Fibroblast of mammary gland (primary cell): ENCODE results near the gene DPPA5.

Source experiments
- DNase-seq: peaks from one replicate; pipeline ENCODE4 v3.0.0-alpha.2; 2010; ENCODE audit warnings: low read depth
- H3K4me3 ChIP-seq: 2 replicates; pipeline ENCODE4 v1.5.1; 2011; ENCODE audit warnings: low read depth, mild to moderate bottlenecking, low read length, moderate library complexity; ENCODE audit not compliant: control insufficient read depth
- TF ChIP-seq, protein P1 (sequence below): conservative IDR thresholded peaks from 2 replicates; pipeline ENCODE4 v1.5.1; 2011; ENCODE audit warnings: low read depth, low read length, inconsistent platforms; ENCODE audit not compliant: control insufficient read depth, insufficient read depth

Gene DPPA5

DNA sequence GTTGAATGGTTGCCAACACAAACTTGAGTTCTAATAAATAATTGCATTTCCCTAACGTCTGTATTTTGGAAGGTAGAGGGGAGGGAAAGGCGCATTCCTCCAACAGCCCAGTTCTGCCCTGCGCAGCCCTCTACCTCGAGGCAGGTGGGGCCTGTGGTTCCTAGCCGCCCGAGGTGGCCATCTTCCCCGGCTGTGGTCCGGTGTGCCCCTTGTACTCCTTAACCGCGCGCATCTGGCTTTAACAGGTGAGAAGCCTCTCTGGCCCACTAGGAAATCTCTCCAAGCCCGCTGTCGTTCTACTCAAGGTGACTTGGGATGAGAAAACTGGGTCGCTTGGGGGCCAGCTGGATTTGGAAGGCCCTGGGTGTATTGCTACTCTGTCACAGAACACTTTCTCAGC is 10.0 kb upstream of the DPPA5 start:
- no peak for DNase-seq
- H3K4me3 ChIP-seq, result no peak overlapping the region
- TF ChIP-seq, protein P1, sequence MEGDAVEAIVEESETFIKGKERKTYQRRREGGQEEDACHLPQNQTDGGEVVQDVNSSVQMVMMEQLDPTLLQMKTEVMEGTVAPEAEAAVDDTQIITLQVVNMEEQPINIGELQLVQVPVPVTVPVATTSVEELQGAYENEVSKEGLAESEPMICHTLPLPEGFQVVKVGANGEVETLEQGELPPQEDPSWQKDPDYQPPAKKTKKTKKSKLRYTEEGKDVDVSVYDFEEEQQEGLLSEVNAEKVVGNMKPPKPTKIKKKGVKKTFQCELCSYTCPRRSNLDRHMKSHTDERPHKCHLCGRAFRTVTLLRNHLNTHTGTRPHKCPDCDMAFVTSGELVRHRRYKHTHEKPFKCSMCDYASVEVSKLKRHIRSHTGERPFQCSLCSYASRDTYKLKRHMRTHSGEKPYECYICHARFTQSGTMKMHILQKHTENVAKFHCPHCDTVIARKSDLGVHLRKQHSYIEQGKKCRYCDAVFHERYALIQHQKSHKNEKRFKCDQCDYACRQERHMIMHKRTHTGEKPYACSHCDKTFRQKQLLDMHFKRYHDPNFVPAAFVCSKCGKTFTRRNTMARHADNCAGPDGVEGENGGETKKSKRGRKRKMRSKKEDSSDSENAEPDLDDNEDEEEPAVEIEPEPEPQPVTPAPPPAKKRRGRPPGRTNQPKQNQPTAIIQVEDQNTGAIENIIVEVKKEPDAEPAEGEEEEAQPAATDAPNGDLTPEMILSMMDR, result no peak

DNA sequence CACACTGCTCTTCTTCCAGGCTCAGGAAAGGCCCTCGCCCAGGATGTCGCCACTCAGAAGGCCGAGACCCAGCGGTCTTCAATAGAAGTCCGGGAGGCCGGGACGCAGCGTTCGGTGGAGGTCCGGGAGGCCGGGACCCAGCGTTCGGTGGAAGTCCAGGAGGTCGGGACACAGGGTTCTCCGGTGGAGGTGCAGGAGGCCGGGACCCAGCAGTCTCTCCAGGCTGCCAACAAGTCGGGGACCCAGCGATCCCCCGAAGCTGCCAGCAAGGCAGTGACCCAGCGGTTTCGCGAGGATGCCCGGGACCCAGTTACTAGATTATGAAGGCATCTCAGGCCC is 9.4 kb upstream of the DPPA5 start:
- H3K4me3 ChIP-seq, result no peak overlapping the region
- no peak for DNase-seq
- TF ChIP-seq, protein P1, result no peak

DNA sequence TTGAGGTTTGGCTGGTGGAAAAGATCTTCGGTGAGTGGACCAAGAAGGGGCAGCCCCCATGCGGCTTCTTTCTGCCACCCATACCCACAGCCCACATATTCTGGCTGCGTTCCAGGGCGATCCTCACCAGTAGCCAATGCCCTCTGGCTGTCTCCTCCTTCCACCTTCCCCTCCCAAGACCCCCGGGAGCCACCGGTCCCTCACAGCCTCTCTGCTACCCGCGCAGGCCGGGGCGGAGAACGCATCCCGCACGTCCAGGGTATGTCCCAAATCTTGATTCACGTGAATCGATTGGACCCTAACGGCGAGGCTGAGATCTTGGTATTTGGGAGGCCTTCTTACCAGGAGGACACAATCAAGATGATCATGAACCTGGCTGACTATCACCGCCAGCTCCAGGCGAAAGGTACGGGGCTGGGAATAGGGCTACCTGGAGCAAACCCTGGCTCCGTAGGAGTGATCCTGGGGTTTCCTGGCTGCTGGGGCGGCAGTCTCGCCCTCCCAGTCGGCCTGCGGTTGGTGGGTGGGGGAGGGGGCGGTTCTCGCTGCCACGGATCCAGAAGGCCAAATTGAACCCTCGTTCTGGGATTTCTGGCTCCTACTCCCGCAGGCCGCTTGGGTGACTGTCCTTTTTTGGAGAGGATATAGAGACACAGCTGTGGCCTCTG is 8.9 kb upstream of the DPPA5 start:
- H3K4me3 ChIP-seq, result no peak overlapping the region
- no peak for DNase-seq
- TF ChIP-seq, protein P1, result no peak

DNA sequence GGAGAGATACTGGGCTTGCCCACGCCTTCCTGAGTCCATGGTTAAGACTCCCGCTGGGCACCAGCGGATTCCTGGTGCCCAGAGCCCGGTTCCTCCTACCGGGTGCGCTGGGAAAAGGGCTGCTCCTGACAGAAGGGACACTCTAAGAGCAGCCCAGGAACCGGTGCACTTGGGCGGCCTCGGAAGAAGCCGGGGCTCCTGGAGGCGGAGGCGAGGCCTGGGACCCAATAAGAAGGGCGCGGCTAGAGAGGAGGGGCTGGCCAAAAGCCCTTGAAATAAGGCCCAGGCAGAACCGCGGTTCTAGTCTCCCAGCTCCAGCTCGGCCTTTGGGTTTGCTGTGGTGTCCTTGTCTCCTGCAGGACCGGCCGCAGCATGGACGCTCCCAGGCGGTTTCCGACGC is 8.3 kb upstream of the DPPA5 start, which contains the start of gene KHDC3L:
KHDC3L (plus strand) TSS at position 301 of the 400 bp plus-strand sequence; CDS start at position 373, 72 bp downstream.
- no peak for DNase-seq
- TF ChIP-seq, protein P1, result no peak
- no peak within 1 kb of the TSS for H3K4me3 ChIP-seq

GRCh38 chr6:73349311-73349710 is 4.8 kb downstream of the DPPA5 start:
- TF ChIP-seq, protein P1, result no peak
- no peak for DNase-seq
- no peak overlapping the region for H3K4me3 ChIP-seq

DNA sequence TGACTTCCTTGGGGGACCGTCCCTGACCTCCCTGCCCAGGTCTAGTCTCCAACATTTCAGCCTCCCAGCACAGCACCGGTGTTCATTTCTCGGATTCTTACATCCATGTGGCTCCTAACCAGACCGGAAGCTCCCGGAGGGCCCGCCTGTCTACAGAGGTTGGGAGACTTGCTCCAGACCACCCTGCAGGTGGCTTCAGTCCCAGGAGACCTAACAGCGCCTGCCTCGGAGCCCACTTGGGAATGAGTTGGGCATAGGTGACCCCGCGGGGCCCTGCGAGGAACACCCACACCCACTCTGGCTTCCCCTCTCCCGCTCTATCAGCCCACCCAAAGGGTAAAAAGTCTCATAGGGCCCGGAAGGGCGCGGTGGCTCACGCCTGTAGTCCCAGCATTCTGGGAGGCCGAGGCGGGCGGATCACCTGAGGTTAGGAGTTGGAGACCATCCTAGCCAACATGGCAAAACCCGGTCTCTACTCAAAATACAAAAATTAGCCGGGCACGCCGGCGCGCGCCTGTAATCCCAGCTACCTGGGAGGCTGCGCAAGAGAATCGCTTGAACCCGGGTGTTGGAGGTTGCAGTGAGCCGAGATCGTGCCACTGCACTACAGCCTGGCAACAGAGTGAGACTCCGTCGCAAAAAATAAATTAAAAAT is 5.4 kb downstream of the DPPA5 start:
- DNase-seq, result no peak
- H3K4me3 ChIP-seq, result no peak overlapping the region
- TF ChIP-seq, protein P1, result no peak
